Amniotic epithelial cell (primary cell): Measurements from ENCODE around the gene HNRNPK.
"Not testable (repeated sequence)": the region's sequence is repeated elsewhere in the genome, so short reads cannot be mapped to it uniquely, and the experiment has no call there.

Source experiments
- DNase-seq: peaks from one replicate; pipeline ENCODE4 v3.0.0-alpha.2; 2010; ENCODE audit warnings: low read depth

HNRNPK gene

GRCh38 chr9:83977196-83977595 is 2.8 kb downstream of the HNRNPK start:
- no peak for DNase-seq

GRCh38 chr9:83976372-83976771 is 3.6 kb downstream of the HNRNPK start:
- DNase-seq = no peak

- no peak for DNase-seq
Observed at GRCh38 chr9:83975300-83975699, 4.7 kb downstream of the HNRNPK start.

DNA sequence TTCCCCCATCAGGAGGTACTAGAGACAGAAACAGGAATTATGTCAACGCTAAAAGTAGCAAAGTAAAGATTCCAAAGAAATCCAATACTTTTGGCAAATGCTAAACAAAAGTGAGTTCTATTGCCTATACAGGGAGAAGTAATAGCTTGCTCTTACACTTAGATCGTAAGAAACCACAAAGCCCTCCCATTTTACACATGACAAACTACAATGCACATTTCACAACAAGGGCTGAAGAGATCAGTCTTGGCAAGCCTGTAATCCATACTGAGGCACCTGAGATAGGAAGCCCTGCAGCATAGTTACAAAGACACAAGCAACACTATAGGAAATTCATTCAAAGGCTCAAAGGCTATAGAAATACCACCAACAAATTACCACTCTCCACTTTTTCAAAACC is 7.7 kb downstream of the HNRNPK start:
- peak; percentile 61 for DNase-seq

DNA sequence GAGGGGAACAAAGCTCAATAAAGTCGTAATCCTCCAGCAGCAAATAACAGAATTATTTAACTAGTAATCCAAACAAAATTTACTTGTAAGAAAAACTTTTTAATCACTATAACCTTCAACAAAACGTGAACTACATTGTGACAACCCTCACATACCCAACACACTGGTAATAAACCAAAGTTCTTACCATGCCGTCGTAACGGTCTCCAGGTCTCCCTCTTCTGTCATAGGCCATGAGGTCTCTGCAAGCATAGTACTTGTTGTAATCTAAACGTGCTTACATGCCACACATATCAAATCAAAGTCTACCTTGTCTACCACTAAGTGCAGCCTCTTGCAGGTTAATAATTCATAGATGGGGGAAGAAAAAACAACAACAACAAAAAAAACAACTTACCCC is 8.5 kb downstream of the HNRNPK start:
- DNase-seq = no peak

GRCh38 chr9:83969602-83970001 is 10.4 kb downstream of the HNRNPK start:
- no peak for DNase-seq

DNA sequence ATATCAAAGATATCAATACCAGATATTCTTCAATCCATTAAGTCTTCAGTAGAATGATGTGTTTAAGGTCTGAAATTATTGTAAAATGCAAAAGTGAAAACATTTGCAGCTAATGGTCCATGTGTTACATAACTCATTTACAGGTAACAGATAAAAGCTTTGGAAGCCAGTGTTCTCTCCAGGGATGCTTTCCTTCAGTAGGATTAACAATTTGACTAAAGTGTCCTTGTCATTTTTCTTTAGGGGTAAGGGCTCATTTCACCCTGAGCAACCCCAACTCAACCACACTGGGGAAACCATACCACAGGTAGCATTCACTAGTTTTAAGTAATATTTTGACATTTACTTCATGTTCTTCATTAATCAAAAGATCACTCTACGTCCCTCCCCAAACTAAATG is 12.9 kb downstream of the HNRNPK start:
- no peak for DNase-seq

DNA sequence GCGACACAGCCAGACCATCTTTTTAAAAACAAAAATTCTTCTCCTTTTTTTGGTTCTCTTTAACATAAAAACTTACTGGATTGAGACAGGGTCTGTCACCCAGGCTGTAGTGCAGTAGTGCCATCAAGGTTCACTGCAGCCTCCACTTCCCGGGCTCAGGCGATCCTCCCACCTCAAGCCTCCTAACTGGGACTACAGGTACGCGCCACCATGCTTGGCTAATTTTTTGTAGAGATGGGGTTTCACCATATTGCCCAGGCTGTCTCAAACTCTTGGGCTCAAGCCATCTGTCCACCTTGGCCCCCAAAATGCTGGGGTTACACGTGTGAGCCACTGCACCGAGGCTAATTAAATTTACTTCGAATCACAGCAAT is 13.8 kb downstream of the HNRNPK start:
- DNase-seq = no peak

DNA sequence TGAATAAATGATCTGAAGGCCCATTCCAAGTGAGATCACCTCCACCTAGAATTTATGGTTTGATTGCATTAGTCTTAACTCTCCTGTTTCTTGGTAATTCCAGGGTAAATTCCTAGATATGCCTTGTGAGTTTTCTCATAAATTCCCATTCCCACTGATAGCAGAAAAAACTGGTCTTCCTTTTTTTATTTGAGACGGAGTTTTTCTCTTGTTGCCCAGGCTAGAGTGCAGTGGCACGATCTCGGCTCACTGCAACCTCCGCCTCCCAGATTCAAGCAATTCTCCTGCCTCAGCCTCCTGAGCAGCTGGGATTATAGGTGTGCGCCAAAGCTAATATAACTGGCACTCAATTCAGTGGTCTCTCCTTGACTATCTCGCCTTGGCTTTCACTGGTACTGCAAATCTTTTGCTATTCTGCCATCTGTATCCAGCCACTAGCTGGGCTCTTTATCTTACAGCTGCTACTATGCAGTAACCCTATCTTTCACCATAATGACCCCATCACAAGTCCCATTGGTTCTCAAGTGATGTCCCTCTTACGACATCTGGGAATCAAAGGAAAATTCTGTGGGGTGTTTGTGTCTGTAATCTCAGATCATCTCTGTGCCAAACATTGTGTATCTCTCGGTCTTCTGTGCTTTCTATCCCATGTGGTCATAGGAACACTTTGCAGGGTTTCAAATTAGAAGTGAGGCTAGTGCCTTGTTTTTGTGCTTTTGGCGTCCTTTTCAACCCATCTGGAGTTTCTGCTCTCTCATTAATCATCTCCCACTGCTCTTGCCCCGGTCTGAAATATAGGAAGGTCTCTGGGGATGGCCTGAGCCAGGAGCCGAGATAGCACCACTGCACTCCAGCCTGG is 14.4 kb downstream of the HNRNPK start:
- peak; percentile 72 for DNase-seq

DNA sequence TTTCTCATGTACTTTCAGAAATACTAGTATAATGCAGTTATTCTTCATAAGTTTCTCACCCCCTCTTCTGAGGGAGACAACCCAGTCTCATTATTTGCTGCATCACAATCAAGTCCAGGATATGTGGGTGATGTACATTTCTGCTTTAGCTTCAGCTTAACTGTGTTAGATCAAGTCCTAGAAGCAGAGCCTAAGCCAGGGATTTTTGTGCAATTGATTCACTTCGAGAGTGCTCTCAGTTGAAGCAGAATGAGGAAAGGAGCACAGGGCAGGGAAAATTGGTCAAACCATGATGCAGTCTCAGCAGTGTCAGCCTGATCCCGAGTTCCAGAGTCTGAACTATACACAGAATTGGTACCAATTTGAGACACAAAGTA is 15.1 kb downstream of the HNRNPK start:
- peak; percentile 39 for DNase-seq

- peak; percentile 44 for DNase-seq
Observed at GRCh38 chr9:83962165-83962564, 17.9 kb downstream of the HNRNPK start.

DNA sequence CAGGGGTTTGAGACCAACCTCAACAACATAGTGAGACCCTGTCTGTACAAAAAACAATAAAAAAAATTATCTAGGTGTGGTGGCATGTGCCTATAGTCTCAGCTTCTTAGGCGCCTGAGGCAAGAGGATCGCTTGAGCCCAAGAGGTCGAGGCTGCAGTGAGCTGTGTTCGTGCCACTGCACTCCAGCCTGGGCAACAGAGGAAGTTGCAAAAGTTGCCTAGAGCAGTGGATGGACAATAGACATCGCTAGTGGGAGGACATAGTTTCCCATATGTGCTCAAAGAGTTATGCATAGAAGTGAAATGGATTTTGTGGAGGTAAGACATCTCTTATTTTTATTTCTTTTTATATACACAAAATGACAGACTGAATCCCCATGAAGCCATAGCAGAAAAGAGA is 19.0 kb downstream of the HNRNPK start:
- DNase-seq = no peak

DNA sequence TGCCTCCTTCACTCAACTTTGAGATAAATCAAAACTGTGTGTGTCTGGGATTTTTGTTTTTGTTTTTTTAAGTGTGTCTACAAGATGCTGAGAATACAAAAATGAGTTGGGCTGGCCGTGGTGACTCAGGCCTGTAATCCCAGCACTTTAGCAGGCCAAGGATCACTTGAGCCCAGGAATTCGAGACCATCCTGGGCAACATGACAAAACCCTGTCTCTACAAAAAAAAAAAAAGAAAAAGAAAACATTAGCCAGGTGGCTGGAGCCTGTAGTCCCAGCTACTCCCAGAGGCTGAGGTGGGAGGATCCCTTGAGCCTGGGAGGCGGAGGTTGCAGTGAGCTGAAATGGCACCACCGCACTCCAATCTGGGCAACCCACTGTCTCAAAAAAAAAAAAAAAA is 21.0 kb downstream of the HNRNPK start:
- peak; percentile 81 for DNase-seq

GRCh38 chr9:83957248-83957513 is 22.8 kb downstream of the HNRNPK start:
- DNase-seq = no peak

DNA sequence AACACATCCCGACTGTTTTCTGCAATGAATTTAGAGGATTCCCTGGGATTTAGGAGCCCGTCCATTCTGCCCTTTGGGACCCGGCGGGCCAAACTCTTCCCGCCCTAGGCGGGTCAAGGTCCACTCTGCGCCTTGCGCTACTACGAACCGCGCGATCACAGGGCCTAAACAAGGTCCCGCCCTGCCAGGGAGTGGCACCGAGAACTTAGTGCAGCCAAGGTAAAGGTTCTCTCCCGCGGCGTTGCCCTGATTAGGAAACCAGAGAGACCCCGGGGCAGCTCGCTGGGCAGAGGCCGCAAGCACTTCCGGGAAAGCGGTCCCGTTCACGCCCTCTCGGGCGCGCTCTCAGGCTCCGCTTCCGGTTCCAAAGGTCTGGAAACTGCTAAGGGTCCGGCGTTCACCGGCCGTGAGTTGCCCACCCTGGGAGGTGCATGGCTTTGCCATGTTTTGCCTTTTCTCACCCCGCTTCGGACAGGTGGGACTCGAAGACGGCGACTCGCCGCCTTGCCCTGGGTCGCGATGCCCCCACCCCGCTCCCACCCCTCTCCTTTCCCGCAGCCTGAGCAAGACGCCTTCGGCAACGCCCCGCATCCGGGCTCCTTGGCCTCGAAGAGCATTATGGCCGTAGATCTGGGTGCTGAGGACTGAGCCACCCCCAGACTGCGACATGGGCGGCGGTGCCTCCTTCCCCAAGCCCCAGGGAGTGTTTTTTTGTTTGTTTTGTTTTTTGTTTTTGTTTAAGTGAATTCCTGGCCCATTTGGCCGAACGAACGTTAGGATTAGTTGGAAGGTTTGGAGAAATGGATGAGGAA is 23.4 kb downstream of the HNRNPK start:
- peak; percentile 66 for DNase-seq

GRCh38 chr9:83956086-83956435 is 24.0 kb downstream of the HNRNPK start:
- no peak for DNase-seq

- not testable (repeated sequence) for DNase-seq
Observed at GRCh38 chr9:83948096-83948495, 31.9 kb downstream of the HNRNPK start.

DNA sequence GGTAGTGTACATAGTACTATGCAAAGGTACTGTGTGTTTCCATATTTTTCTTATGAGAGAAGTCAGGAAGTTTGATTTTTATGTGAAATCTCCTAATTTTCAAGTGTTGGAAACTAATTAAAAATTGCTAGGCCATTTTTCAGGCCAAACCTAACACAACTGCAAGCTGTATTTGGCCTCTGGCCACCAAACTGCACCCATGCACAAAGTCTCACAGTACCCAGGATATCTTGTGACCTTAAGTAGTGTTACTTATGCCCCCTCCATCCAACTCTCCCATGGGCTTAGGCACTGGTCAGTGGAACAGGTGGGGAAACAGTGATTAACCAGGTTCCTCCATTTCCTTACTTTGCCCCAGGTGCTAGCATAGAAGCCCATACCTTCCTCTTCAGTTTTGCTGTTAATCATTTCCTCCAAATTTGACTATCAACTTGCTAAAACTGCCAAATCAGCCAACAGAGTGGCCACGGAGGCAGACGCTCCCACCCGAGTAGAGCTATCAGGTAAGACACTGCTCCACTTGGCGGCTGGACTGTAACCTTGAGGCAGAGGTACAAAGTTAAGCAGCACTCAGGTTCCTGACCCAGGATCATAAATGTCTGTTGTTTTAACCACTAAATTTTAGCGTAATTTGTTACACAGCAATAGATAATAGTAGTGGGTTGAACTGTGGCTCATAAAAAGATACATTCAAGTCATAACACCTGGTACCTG is 39.3 kb downstream of the HNRNPK start:
- DNase-seq = no peak

- peak; percentile 78 for DNase-seq
Observed at GRCh38 chr9:83937861-83938455, 42.1 kb downstream of the HNRNPK start.

- no peak for DNase-seq
Observed at GRCh38 chr9:83936523-83936922, 43.5 kb downstream of the HNRNPK start.

DNA sequence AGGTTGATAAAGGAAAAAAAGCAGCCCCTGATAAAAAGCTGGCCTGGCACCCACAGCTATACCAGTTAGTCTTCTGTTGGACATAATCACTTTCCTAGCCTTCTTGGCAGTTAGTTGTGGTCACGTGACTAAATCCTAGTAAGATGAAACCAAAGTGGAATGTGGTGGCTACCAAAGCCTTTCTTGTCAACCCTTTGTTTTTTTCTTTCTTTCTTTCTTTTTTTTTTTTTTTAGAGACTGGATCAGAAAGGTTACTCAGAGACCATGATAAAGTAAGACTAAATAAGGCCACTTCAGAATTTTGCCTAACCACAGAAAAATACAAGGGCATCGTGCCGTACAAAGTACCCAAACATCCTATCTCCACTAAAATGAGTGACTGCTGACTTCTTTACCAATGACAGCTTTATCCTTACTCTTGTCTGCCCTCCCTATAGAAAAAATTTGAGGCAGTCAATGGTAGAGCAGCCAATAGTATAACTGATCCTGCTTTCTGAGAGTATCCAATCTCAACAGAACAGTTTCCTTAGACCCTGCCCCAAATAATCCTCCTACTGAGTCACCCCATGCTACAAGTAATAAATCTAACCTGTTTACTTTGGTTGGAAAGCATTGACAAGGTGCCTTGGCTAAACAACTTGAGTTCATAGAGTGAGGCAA is 44.6 kb downstream of the HNRNPK start:
- peak; percentile 90 for DNase-seq
